Measurements from ENCODE around the gene COBL. TPM values are rescaled to one million over a fixed set of nuclear protein-coding genes. Genes with fewer than 3 reads are reported as not detected.

The COBL gene
- total RNA-seq, 1 experiment from 2014 or later = 49.9 TPM

- DNase-seq = no peak
- intact Hi-C loops (cut with micrococcal nuclease; ENCODE audit: unreplicated experiment) = loop anchor here (1.0 to 5.0 kb wide), 2 partner anchors 9 to 39 kb away; no protein-coding TSS in a partner anchor
- no TSS peak for BruUV-seq (replicated peaks)
- Mint-ChIP-seq H3K36me3 (ENCODE audit: insufficient read depth, unreplicated experiment) (peaks cover 21% of the 10 kb centered on the region), H3K4me3 (ENCODE audit: low read depth, unreplicated experiment) (no peak overlapping the region), H3K27ac (ENCODE audit: unreplicated experiment) (peak overlapping the region; percentile 72), H3K4me1 (ENCODE audit: low read depth, unreplicated experiment) (peaks cover 66% of the 10 kb centered on the region), H3K27me3 (ENCODE audit: unreplicated experiment) (no peaks in the 10 kb centered on the region), H3K9me3 (ENCODE audit: low read depth, unreplicated experiment) (peaks cover 3% of the 10 kb centered on the region)
- CTCF ChIA-PET = interaction anchor here (1.3 kb wide), 1 partner anchor 29 kb away, joined by 3 read pairs; no protein-coding TSS in a partner anchor
- TF ChIP-seq, protein P1, sequence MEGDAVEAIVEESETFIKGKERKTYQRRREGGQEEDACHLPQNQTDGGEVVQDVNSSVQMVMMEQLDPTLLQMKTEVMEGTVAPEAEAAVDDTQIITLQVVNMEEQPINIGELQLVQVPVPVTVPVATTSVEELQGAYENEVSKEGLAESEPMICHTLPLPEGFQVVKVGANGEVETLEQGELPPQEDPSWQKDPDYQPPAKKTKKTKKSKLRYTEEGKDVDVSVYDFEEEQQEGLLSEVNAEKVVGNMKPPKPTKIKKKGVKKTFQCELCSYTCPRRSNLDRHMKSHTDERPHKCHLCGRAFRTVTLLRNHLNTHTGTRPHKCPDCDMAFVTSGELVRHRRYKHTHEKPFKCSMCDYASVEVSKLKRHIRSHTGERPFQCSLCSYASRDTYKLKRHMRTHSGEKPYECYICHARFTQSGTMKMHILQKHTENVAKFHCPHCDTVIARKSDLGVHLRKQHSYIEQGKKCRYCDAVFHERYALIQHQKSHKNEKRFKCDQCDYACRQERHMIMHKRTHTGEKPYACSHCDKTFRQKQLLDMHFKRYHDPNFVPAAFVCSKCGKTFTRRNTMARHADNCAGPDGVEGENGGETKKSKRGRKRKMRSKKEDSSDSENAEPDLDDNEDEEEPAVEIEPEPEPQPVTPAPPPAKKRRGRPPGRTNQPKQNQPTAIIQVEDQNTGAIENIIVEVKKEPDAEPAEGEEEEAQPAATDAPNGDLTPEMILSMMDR (IDR thresholded peaks at IDR 0.05; ENCODE audit: unreplicated experiment) = no peak
These were observed 24.3 kb upstream of the COBL start for GRCh38 chr7:51340936-51341335.

DNA sequence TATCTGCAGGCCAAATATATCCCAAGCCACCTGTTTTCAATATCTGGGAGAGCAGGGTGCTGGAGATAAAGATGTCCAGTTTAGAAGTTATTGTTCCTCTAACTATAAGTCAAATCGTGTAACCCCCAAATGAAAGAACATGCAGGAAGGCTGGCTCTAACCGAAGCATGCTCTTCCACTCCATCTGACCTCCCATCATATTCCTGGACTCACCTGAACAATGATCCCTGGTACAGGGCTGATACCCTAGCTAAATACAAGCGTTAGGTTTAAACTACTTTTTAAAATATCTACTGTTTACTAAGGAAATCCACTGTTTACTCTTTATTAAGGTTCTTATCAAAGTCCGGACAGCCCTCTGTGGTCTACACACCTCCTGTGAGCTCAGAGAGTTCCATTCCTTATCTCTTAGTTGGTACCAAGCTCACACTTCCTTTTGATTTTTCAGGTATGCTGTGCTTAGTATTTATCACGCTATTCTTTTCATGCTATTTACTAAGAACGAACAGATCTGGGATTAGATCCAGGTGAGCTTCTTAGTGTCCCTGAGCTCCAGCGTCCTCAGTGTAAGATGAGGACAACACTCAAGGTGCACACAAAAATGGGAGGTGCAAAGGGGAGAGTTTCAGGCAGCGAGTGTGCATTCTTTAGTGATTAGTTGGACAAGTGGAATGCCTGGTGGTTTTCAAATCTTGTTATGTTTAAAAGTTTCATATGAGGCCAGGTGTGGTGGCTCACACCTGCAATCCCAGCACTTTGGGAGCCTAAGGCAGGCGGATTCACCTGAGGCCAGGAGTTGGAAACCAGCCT, 23.6 kb upstream of the COBL start:
- intact Hi-C loops (cut with micrococcal nuclease; ENCODE audit: unreplicated experiment) = loop anchor here (1.0 to 5.0 kb wide), 2 partner anchors 8 to 38 kb away; no protein-coding TSS in a partner anchor
- Mint-ChIP-seq H3K4me1 (ENCODE audit: low read depth, unreplicated experiment) (peaks cover 59% of the 10 kb centered on the region), H3K9me3 (ENCODE audit: low read depth, unreplicated experiment) (peaks cover 3% of the 10 kb centered on the region), H3K27me3 (ENCODE audit: unreplicated experiment) (no peaks in the 10 kb centered on the region), H3K27ac (ENCODE audit: unreplicated experiment) (peak overlapping the region; percentile 72), H3K36me3 (ENCODE audit: insufficient read depth, unreplicated experiment) (peaks cover 21% of the 10 kb centered on the region), H3K4me3 (ENCODE audit: low read depth, unreplicated experiment) (peak overlapping the region; percentile 35)
- BruUV-seq (replicated peaks) = no TSS peak
- peak; percentile 76 for DNase-seq
- CTCF ChIA-PET = interaction anchor here (0.8 to 1.3 kb wide), 5 partner anchors 10 to 115 kb away, joined by 3 to 5 read pairs (median 4); no protein-coding TSS in a partner anchor
- TF ChIP-seq, protein P1 (IDR thresholded peaks at IDR 0.05; ENCODE audit: unreplicated experiment) = no peak

GRCh38 chr7:51335057-51335456, 18.4 kb upstream of the COBL start:
- BruUV-seq (replicated peaks) = no TSS peak
- Mint-ChIP-seq H3K9me3 (ENCODE audit: low read depth, unreplicated experiment) (no peaks in the 10 kb centered on the region), H3K27ac (ENCODE audit: unreplicated experiment) (no peak overlapping the region), H3K4me1 (ENCODE audit: low read depth, unreplicated experiment) (peaks cover 49% of the 10 kb centered on the region), H3K36me3 (ENCODE audit: insufficient read depth, unreplicated experiment) (peaks cover 9% of the 10 kb centered on the region), H3K4me3 (ENCODE audit: low read depth, unreplicated experiment) (no peak overlapping the region), H3K27me3 (ENCODE audit: unreplicated experiment) (peaks cover 9% of the 10 kb centered on the region)
- CTCF ChIA-PET = interaction anchor here (1.3 kb wide), 1 partner anchor 16 kb away, joined by 3 read pairs; no protein-coding TSS in a partner anchor
- no peak for DNase-seq
- TF ChIP-seq, protein P1 (IDR thresholded peaks at IDR 0.05; ENCODE audit: unreplicated experiment) = no peak
- intact Hi-C loops (cut with micrococcal nuclease; ENCODE audit: unreplicated experiment) = no loop called here

DNA sequence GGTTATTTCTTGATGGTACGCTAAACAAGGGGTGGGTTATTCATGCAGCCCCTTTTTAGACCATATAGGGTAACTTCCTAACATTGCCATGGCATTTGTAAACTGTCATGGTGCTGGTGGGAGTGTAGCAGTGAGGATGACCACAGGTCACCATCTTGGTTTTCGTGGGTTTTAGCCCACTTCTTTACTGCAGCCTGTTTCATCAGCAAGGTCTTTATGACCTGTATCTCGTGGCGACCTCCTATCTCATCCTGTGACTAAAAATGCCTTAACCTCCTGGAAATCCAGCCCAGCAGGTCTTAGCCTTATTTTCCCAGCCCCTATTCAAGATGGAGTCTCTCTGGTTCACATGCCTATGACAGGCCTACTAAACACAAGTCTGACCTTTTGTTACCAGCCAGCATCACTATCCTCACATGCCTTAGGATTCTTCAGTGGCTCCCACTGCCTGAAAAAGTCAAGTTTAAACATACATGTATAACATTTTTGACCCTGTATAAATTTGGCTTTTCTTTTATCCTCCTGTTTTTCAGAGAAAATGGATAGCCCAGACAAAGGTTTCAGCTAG, 13.2 kb upstream of the COBL start:
- intact Hi-C loops (cut with micrococcal nuclease; ENCODE audit: unreplicated experiment) = loop anchor here (2.0 kb wide), 1 partner anchor 15 kb away; no protein-coding TSS in a partner anchor
- H3K9me3 Mint-ChIP-seq (ENCODE audit: low read depth, unreplicated experiment) = no peaks in the 10 kb centered on the region
- no TSS peak for BruUV-seq (replicated peaks)
- no peak for DNase-seq
- H3K27me3 Mint-ChIP-seq (ENCODE audit: unreplicated experiment) = peaks cover 7% of the 10 kb centered on the region
- no peak overlapping the region for H3K27ac Mint-ChIP-seq (ENCODE audit: unreplicated experiment)
- H3K4me3 Mint-ChIP-seq (ENCODE audit: low read depth, unreplicated experiment) = no peak overlapping the region
- CTCF ChIA-PET = interaction anchor here (1.1 kb wide), 1 partner anchor 15 kb away, joined by 6 read pairs; no protein-coding TSS in a partner anchor
- H3K4me1 Mint-ChIP-seq (ENCODE audit: low read depth, unreplicated experiment) = peaks cover 57% of the 10 kb centered on the region
- TF ChIP-seq, protein P1 (IDR thresholded peaks at IDR 0.05; ENCODE audit: unreplicated experiment) = no peak
- H3K36me3 Mint-ChIP-seq (ENCODE audit: insufficient read depth, unreplicated experiment) = peaks cover 17% of the 10 kb centered on the region

Measured in Calu3 (cell line).